ENCODE data around the gene FOXO3.

The FOXO3 gene

DNA sequence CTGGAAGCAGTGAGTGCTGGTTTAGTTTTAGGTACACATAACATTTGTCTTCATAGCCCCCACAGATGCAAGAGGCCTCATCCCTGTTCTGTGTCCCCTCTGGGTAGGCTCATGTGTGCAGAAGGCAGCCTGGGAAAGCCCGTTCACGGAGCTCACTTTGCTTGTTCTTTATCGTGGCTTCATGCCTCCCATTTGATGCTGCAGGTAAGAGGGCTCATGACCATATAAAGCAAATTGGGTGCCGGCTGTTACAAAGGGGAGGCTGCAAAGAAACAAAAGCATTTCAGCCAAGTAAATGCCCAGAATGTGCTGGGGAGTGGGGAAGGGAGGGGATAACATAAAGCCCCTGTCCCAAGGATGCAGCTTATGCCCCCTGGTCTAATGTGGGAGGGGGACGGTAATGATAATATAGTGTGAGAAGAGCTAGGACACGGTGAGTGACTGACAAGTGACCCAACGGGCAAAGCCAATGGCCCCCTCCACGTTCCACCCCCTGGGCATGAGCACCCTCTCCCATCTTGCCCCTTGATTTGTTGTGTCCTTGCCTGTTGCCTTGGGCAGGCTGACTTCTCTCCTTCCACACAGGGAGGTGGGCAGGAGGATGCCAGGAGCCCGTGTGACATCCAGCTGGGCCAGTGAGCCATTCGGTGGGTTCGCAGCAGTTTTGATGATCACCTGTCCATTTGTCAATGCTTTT, 138.0 kb downstream of the FOXO3 start:
- Mint-ChIP-seq H3K27me3 (no peaks in the 10 kb centered on the region), H3K36me3 (ENCODE audit: low read depth) (no peaks in the 10 kb centered on the region), H3K4me1 (ENCODE audit: low read depth) (no peaks in the 10 kb centered on the region), H3K27ac (no peak overlapping the region), H3K9me3 (peaks cover 27% of the 10 kb centered on the region), H3K4me3 (no peak overlapping the region)
- intact Hi-C loops (cut with micrococcal nuclease), result no loop called here

DNA sequence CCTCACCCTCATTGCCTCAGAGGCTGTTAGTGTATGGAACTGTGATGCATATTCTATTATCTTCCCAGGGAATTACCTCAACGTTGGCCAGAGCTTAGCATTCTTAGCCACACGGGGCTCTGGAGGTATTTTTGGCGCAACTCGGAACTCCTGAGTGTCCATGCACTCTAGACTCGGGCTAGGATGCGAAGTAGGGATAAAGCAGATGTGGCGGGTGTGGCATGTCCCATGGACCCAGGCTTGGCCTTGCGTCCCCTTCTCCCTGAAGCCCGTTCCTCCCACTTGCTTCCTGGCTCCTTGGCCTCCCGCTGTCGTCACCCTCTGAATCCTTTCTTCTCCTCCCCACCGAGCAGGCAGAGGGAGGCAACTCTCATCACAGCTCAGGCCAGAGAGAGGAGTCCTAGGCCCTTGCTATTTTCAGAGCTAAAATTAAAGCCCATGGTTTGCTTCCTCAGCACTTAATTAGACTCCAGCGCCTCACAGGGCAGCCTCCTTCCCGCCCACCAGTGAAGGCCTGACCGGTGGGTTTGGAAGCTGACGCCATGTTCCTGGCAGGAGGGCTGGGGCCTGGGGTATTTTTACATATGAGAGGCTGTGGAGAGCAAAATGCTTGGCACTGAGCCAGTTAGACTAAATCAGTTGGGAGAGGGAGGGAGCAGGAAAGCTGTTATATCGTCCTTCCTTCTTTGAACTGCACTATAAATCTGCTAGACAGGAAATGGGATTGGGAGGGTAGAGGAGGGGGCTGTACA, 138.7 kb downstream of the FOXO3 start:
- intact Hi-C loops (cut with micrococcal nuclease), result no loop called here
- H3K36me3 Mint-ChIP-seq (ENCODE audit: low read depth), result no peaks in the 10 kb centered on the region
- H3K4me3 Mint-ChIP-seq, result no peak overlapping the region
- no peak overlapping the region for H3K27ac Mint-ChIP-seq
- H3K27me3 Mint-ChIP-seq, result no peaks in the 10 kb centered on the region
- H3K4me1 Mint-ChIP-seq (ENCODE audit: low read depth), result no peaks in the 10 kb centered on the region
- H3K9me3 Mint-ChIP-seq, result peaks cover 27% of the 10 kb centered on the region

DNA sequence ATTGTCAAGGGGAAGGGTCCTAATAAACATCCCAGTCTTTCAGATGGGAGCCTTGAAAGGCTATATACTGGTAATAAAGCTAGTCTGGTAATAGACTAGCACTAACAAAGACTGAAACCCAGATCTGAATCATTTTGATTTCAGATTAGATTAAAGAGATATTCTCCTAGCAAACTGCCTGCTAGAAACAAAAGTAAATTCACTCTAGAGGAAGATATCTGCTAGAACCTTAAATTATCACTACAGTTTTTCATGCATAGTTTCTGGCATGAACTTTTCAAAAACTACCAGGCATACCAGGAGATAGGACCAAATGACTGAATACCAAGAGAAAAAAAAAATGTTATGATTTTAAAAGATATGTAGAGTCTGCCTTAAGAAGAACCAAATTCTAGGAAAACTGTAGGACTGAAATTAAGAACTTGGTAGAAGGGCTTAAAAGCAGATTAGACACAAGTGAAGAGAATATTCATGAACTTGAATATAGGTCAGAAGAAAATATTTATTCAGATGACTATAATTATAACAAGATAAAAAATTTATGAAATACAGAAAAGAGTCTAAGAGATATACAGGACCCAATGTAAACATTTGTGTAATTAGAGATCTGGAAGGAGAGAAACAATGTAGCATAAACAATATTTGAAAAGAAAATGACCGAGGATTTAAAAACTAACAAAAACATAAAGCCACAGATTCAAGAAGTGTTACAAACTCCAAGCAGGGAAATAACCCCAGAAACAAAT, 141.6 kb downstream of the FOXO3 start:
- peaks cover 27% of the 10 kb centered on the region for H3K9me3 Mint-ChIP-seq
- intact Hi-C loops (cut with micrococcal nuclease), result no loop called here
- no peak overlapping the region for H3K27ac Mint-ChIP-seq
- H3K4me3 Mint-ChIP-seq, result no peak overlapping the region
- no peaks in the 10 kb centered on the region for H3K36me3 Mint-ChIP-seq (ENCODE audit: low read depth)
- no peaks in the 10 kb centered on the region for H3K27me3 Mint-ChIP-seq
- H3K4me1 Mint-ChIP-seq (ENCODE audit: low read depth), result peaks cover 5% of the 10 kb centered on the region

DNA sequence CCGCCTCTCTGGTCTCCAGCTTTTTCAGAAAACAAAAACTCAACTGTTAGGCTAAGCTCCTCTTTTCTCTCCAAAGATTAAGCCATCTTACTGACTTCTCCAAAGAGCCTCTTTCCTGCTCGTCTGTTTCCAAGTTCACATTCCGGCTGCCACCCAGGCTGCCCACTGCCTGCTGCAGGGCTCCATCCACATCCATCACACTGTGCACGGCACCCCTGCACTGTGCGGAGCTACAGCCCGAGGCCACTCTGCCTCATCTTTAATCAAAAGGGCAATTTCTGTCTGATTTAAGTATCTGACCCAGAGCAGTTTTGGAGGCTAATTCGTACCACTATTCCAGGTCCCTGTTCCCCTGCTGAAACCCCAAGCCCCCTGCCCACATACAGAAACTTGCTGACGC, 145.9 kb downstream of the FOXO3 start:
- Mint-ChIP-seq H3K9me3 (peaks cover 18% of the 10 kb centered on the region), H3K4me3 (no peak overlapping the region), H3K27me3 (no peaks in the 10 kb centered on the region), H3K36me3 (ENCODE audit: low read depth) (no peaks in the 10 kb centered on the region), H3K4me1 (ENCODE audit: low read depth) (peaks cover 5% of the 10 kb centered on the region), H3K27ac (no peak overlapping the region)
- intact Hi-C loops (cut with micrococcal nuclease), result no loop called here

DNA sequence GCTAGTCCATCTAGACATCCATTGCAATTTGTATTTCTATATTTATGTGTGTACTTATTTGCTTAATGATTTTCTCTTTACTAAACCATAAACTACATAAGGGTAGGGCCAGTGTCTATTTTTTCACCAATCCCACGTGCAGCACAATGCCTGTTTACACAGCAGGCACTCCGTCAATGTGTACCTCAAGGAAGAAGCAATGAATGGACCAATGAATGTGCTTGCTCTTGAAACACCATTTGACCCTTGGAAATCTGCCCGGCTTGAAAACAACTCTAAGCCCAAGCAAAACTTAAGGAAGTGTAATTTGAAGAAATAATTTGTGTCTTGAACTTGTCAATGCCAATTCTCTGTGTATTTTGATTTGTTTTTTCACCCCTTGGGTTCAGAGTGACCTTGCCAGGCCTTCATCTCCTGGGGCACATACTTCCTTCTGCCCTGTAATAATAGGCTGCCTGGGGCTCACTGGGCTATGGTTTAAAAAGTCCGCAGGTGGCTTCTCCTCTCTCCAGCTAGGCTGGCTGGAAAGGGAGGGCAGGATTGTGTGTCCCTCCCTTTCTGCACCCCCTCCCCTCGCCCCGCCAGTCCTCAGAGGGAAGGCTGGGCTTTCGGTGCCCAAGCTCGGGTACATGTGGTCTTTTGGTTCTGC, 146.7 kb downstream of the FOXO3 start:
- H3K27me3 Mint-ChIP-seq, result no peaks in the 10 kb centered on the region
- no peak overlapping the region for H3K4me3 Mint-ChIP-seq
- intact Hi-C loops (cut with micrococcal nuclease), result no loop called here
- H3K4me1 Mint-ChIP-seq (ENCODE audit: low read depth), result peaks cover 5% of the 10 kb centered on the region
- H3K9me3 Mint-ChIP-seq, result peaks cover 10% of the 10 kb centered on the region
- no peak overlapping the region for H3K27ac Mint-ChIP-seq
- no peaks in the 10 kb centered on the region for H3K36me3 Mint-ChIP-seq (ENCODE audit: low read depth)

DNA sequence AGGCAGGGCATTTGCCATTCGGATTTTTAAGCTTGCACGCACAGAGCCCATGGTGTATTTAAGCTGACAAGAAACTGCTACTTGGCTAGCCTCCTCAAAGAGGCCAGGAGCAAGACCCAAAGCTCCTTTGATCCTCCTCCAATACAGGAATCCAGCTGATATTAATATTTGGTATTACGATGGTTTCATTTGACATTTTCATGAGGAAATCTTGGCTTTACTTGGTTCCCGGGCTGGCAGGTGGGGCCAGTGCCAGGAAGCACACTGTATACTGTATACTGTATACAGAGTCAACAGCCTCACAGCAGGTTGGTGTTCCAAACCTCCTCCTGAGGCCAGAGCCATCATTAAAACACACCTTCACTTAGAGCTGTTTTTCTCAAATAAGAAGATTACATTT, 149.3 kb downstream of the FOXO3 start:
- Mint-ChIP-seq H3K27ac (no peak overlapping the region), H3K4me3 (no peak overlapping the region), H3K9me3 (no peaks in the 10 kb centered on the region), H3K4me1 (ENCODE audit: low read depth) (peaks cover 5% of the 10 kb centered on the region), H3K27me3 (peaks cover 3% of the 10 kb centered on the region), H3K36me3 (ENCODE audit: low read depth) (no peaks in the 10 kb centered on the region)
- intact Hi-C loops (cut with micrococcal nuclease), result no loop called here

DNA sequence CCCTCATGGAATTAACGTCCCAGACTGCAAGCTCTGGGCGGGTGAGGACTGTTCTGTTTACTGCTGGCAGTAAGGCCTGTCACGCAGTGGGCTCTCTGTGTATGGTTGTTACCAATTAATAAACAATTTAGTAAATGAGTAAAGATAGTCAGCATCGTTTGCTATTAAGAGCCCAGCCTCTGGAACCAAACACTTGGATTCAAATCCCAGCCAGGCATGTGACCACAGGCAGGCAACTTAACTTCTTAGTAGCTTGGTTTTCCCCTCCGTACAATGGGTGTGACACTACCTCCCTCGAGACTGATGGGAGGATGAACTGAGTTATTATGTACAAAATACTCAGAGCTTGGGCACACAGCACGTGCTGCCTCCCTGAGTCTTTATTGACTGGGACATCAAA, 149.8 kb downstream of the FOXO3 start:
- Mint-ChIP-seq H3K9me3 (no peaks in the 10 kb centered on the region), H3K4me1 (ENCODE audit: low read depth) (peaks cover 4% of the 10 kb centered on the region), H3K27ac (no peak overlapping the region), H3K27me3 (peaks cover 3% of the 10 kb centered on the region), H3K36me3 (ENCODE audit: low read depth) (no peaks in the 10 kb centered on the region), H3K4me3 (no peak overlapping the region)
- intact Hi-C loops (cut with micrococcal nuclease), result no loop called here

DNA sequence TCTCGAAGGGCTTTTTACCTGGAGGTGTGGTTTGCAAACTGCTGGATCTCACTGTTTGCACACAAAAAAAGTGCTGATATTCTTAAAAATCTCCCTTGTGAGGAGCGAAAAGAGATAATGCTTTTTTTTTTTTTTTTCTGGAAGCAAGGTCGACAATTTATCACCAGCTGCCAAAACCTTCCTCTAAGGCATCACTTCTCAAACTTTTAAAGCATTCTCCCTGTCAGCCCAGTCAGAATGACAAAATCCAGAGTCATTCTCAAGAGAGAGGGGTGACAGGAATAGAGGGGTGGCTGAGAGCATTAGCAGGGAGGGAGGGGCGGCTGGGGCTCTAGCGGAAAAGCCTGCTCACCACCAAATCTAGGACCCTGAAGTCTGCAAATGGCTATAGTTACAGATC, 150.4 kb downstream of the FOXO3 start:
- H3K9me3 Mint-ChIP-seq, result no peaks in the 10 kb centered on the region
- H3K27ac Mint-ChIP-seq, result no peak overlapping the region
- intact Hi-C loops (cut with micrococcal nuclease), result no loop called here
- no peaks in the 10 kb centered on the region for H3K4me1 Mint-ChIP-seq (ENCODE audit: low read depth)
- no peaks in the 10 kb centered on the region for H3K36me3 Mint-ChIP-seq (ENCODE audit: low read depth)
- no peak overlapping the region for H3K4me3 Mint-ChIP-seq
- H3K27me3 Mint-ChIP-seq, result peaks cover 3% of the 10 kb centered on the region

DNA sequence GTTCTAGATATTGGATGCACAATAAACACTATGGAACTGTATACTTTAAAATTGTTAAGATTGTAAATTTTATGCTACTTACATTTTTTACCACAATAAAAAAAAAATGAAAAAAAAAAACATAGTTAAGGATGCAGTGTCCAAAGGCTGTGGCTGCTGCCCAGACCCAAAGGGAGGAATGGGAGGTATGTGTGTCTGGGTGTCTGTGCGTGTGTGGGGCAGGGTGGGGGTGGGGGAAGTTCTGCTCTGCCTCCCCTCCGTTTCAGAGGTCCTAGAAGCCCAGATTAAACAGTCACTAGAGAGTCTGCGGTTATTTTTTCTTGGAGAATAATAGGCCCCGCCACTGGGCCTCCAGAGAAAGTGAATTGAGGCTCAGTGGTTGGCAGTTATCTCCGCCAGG, 151.1 kb downstream of the FOXO3 start:
- H3K27ac Mint-ChIP-seq, result no peak overlapping the region
- intact Hi-C loops (cut with micrococcal nuclease), result no loop called here
- H3K4me1 Mint-ChIP-seq (ENCODE audit: low read depth), result no peaks in the 10 kb centered on the region
- no peaks in the 10 kb centered on the region for H3K9me3 Mint-ChIP-seq
- peaks cover 5% of the 10 kb centered on the region for H3K27me3 Mint-ChIP-seq
- no peak overlapping the region for H3K4me3 Mint-ChIP-seq
- no peaks in the 10 kb centered on the region for H3K36me3 Mint-ChIP-seq (ENCODE audit: low read depth)

DNA sequence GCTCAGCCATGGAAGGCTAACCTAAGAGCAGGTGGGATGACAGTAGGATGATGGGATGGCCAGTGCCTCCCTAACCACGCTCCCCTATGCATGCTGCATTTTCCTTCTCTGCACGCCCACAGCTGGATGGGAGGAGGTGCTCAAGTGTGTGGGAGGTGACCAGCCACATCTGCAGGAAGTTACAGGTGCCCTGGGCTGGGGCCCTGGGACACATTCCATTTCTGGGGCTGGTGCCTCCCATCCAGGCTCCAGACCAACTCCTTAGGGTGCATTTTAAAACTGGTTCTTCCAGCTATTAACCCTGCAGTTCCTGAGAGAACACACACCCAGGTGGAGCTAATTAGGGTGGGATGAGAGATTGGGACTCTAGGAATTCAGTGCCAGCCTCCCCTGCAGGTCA, 152.2 kb downstream of the FOXO3 start:
- Mint-ChIP-seq H3K27me3 (peaks cover 6% of the 10 kb centered on the region), H3K9me3 (no peaks in the 10 kb centered on the region), H3K4me1 (ENCODE audit: low read depth) (no peaks in the 10 kb centered on the region), H3K36me3 (ENCODE audit: low read depth) (no peaks in the 10 kb centered on the region), H3K27ac (no peak overlapping the region), H3K4me3 (no peak overlapping the region)
- intact Hi-C loops (cut with micrococcal nuclease), result no loop called here

DNA sequence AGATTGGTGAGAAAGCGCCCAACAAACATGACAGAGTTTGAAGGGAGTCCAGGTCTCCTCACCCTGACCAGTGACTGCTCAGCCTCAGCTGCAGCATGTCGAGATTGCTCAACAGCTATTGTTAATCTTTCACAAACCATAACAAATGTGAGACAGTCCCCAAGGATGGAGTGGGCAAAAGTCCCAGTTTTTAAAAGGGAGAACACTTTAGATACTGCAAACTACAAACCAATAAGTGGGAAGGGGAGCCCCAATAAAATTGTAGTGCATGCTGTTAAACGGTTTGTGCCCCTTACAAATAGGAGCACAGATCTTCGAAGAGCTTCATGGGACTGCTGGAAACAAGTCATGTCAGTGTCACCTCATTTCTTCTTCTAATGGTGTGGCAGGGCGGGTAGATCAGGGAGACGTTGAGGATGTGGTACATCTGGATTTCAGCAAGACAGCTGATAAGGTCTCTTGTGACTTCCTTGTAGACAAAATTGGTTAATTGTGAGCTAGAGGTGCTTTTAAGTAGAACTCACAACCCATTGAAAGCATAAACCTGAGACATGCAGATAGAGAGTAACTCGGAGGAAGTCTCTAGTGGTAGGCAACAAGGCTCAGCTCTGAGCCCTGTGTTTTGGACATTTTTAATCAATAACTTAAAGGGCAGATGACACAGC, 153.5 kb downstream of the FOXO3 start:
- intact Hi-C loops (cut with micrococcal nuclease), result no loop called here
- Mint-ChIP-seq H3K4me3 (no peak overlapping the region), H3K27me3 (peaks cover 8% of the 10 kb centered on the region), H3K36me3 (ENCODE audit: low read depth) (no peaks in the 10 kb centered on the region), H3K9me3 (no peaks in the 10 kb centered on the region), H3K4me1 (ENCODE audit: low read depth) (no peaks in the 10 kb centered on the region), H3K27ac (no peak overlapping the region)

DNA sequence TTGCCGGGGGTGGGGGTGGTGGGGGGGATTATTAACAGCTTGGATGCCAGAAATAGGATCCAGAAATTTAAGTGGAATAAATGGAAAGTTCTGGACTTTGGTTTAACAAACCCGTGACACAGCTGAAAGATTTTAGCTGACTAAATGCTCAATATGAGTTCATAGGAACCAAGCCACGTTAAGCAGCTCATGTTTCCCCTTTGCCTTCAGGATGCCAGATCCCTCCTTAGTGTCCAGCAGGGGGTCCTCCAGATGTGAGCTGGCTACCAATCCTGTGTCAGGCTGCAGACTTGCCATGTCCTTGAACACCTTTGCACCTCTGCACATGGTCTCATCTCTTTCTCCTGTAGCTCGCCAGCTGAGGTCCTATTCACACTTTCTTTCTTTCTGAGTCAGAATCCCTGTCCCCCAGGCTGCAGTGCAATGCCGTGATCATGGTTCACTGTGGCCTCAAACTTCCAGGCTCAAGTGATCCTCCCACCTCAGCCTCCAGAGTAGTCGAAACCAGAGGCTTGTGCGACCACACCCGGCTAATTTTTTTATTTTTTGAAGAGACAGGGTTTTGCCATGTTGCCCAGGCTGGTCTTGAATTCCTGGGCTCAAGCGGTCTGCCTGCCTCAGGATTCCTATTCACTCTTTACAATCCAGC, 154.2 kb downstream of the FOXO3 start:
- Mint-ChIP-seq H3K4me1 (ENCODE audit: low read depth) (no peaks in the 10 kb centered on the region), H3K9me3 (no peaks in the 10 kb centered on the region), H3K4me3 (no peak overlapping the region), H3K27ac (no peak overlapping the region), H3K36me3 (ENCODE audit: low read depth) (no peaks in the 10 kb centered on the region), H3K27me3 (peaks cover 11% of the 10 kb centered on the region)
- intact Hi-C loops (cut with micrococcal nuclease), result no loop called here

DNA sequence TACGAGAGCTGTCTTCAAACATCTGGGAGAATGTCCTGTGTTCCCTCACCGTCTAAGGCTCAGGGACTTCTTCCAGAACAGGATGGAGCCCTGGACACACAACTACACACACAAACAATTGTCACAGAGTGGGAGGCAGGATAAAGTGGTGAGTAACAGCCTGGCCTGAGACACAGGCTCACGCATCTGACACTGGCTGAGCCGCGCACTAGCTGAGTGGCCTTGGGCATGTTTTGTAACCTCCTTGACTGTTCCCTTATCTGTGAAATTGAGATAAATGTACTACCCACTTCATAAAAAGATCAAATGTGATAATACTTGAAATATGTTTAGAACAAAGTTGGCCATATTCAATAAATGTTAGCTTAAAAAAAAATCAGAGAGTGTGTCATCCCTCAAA, 155.1 kb downstream of the FOXO3 start:
- Mint-ChIP-seq H3K4me1 (ENCODE audit: low read depth) (peaks cover under 1% of the 10 kb centered on the region), H3K36me3 (ENCODE audit: low read depth) (no peaks in the 10 kb centered on the region), H3K9me3 (no peaks in the 10 kb centered on the region), H3K27me3 (peaks cover 11% of the 10 kb centered on the region), H3K4me3 (no peak overlapping the region), H3K27ac (no peak overlapping the region)
- intact Hi-C loops (cut with micrococcal nuclease), result no loop called here

All from dendritic cell treated with granulocyte-macrophage colony-stimulating factor and Interleukin-4, amounts not matched to agents 40 ng/mL and 50 ng/mL, for 4 days (primary cell).